HepG2 (cell line): Measurements from ENCODE around the gene SLC35F6. TPM values are rescaled to one million over a fixed set of nuclear protein-coding genes. Genes with fewer than 3 reads are reported as not detected.
A peak's percentile ranks its signal among the peaks of the same experiment; 100 is the strongest.
"Not testable (repeated sequence)": the region's sequence is repeated elsewhere in the genome, so short reads cannot be mapped to it uniquely, and the experiment has no call there.

Source experiments
- ATAC-seq: fragments of 200-7000 bp; cut with Tn5 transposase; 3 replicates; pipeline ENCODE4 v1.9.1; 2020; ENCODE audit warnings: mild to moderate bottlenecking, moderate library complexity
- BruUV-seq: library from RNA; stranded (reverse); fragments of 400-500 nt; replicated peaks from 2 replicates; lab custom pipeline; 2021; lab: Mats Ljungman, UMichigan
- CTCF ChIA-PET: fragments of 300-600 bp; formaldehyde crosslinking; extraction: SDS; loops from one replicate; lab custom pipeline; 2021; ENCODE audit warnings: low total read pairs, inconsistent platforms, low intra/inter-chr PET ratio; lab: Yijun Ruan, JAX
- POLR2A ChIA-PET: fragments of 350-600 bp; sonication (Branson Sonifier 250); formaldehyde crosslinking; loops from one replicate; lab custom pipeline; 2020; ENCODE audit warnings: antibody characterized with exemption, inconsistent platforms; lab: Yijun Ruan, JAX
- DNase-seq: peaks from one replicate; pipeline ENCODE4 v3.0.0-alpha.2; 2015; ENCODE audit warnings: low spot score
- FAIRE-seq: peaks from 3 replicates; lab custom pipeline; 2011; peaks lifted over from hg19 to GRCh38; lab: Jason Lieb, UNC
- H2AFZ ChIP-seq: one replicate; pipeline ENCODE4 v1.6.1; 2011; ENCODE audit warnings: low read length, inconsistent platforms
- H3K27ac ChIP-seq: fragments of 300-600 bp; 3 replicates; pipeline ENCODE4 v1.8.0; 2011; ENCODE audit warnings: mixed run types, mild to moderate bottlenecking, mixed read lengths, low read length, inconsistent platforms; ENCODE audit not compliant: insufficient read depth; ENCODE audit errors: extremely low read length
- H3K27me3 ChIP-seq, 2 experiments: fragments of 200-600 bp in 1 of 2; 2 replicates in 1 of 2; 3 replicates in 1 of 2; pipeline versions ENCODE4 v1.6.0 to v1.8.0; 2011; ENCODE audit warnings: low read length in 2 of 2, mild to moderate bottlenecking in 2 of 2, moderate library complexity in 2 of 2, inconsistent platforms in 1 of 2; ENCODE audit not compliant: insufficient read depth in 2 of 2, control insufficient read depth in 1 of 2
- H3K36me3 ChIP-seq, 2 experiments: fragments of 200-600 bp in 1 of 2; replicated peaks in 1 of 2; 2 replicates in 1 of 2; 3 replicates in 1 of 2; pipeline versions ENCODE4 v1.5.1 to v1.8.0; 2011; ENCODE audit warnings: low read length in 2 of 2, inconsistent platforms in 1 of 2; ENCODE audit not compliant: insufficient read depth in 2 of 2, control insufficient read depth in 1 of 2
- H3K4me1 ChIP-seq: 2 replicates; pipeline ENCODE4 v1.5.1; 2012; ENCODE audit warnings: low read length, inconsistent platforms; ENCODE audit not compliant: insufficient read depth
- H3K4me2 ChIP-seq: 2 replicates; pipeline ENCODE4 v1.6.0; 2011; ENCODE audit warnings: low read depth, low read length, inconsistent platforms
- H3K4me3 ChIP-seq, 3 experiments: fragments of 200-600 bp in 1 of 3; sonication (generic), shearing (Covaris generic) in 1 of 3; replicated peaks in 1 of 3; 2 replicates each; pipeline ENCODE4 v1.5.1; 2011 to 2016; ENCODE audit warnings: low read length in 3 of 3, inconsistent platforms in 2 of 3, low read depth in 2 of 3, mild to moderate bottlenecking in 2 of 3, control low read depth in 1 of 3, mixed read lengths in 1 of 3; ENCODE audit not compliant: insufficient read depth in 1 of 3
- H3K79me2 ChIP-seq: one replicate; pipeline ENCODE4 v1.6.1; 2011; ENCODE audit warnings: low read length, inconsistent platforms; ENCODE audit not compliant: insufficient read depth
- H3K9ac ChIP-seq: 2 replicates; pipeline ENCODE4 v1.6.0; 2011; ENCODE audit warnings: mild to moderate bottlenecking, low read depth, low read length, inconsistent platforms; ENCODE audit not compliant: insufficient read depth
- H3K9me3 ChIP-seq: 2 replicates; pipeline ENCODE4 v1.5.1; 2012; ENCODE audit warnings: mild to moderate bottlenecking, low read length
- H4K20me1 ChIP-seq: 2 replicates; pipeline ENCODE4 v1.6.0; 2011; ENCODE audit warnings: inconsistent platforms, mild to moderate bottlenecking, low read length, moderate library complexity; ENCODE audit not compliant: insufficient read depth
- ATF3 ChIP-seq: sonication (generic); formaldehyde crosslinking; IDR thresholded peaks from 2 replicates; pipeline ENCODE4 v1.4.0; 2020; ENCODE audit warnings: missing genetic modification reagents
- GZF1 ChIP-seq: sonication (generic); formaldehyde crosslinking; IDR thresholded peaks from 2 replicates; pipeline ENCODE4 v1.5.1; 2020; ENCODE audit warnings: mild to moderate bottlenecking, missing genetic modification reagents
- POLR2G ChIP-seq: fragments of 200-400 bp; formaldehyde crosslinking; IDR thresholded peaks from 2 replicates; pipeline ENCODE4 v1.6.1; 2018; ENCODE audit warnings: mild to moderate bottlenecking, low read depth, low read length, moderate library complexity
- SOX13 ChIP-seq, 3 experiments: fragments of 450-650 bp in 1 of 3; sonication (generic) in 1 of 3; formaldehyde crosslinking in 1 of 3; IDR thresholded peaks in 2 of 3; conservative IDR thresholded peaks in 1 of 3; 2 replicates each; pipeline versions ENCODE4 v1.5.0 to v1.6.1; 2016 to 2020; ENCODE audit warnings: antibody characterized with exemption in 1 of 3, mild to moderate bottlenecking in 1 of 3, missing compliant biosample characterization in 1 of 3, missing genetic modification reagents in 1 of 3, moderate library complexity in 1 of 3
- WGBS: methylation state at CpG from one replicate; pipeline ENCODE4 v1.1.6; 2017; ENCODE audit warnings: low lambda C conversion rate; 5-methylcytosine and 5-hydroxymethylcytosine counted together
- in situ Hi-C: cut with HindIII; loops from 2 replicates; pipeline ENCODE4 v1.10.0; 2017; ENCODE audit warnings: low pct_unique_long_range_greater_than_20kb; ENCODE audit not compliant: extremely low pct_ligation_motif_present
- intact Hi-C: fragments of 100-400 bp; cut with micrococcal nuclease; formaldehyde crosslinking; loops from one replicate; pipeline ENCODE4 v1.10.0; 2022; ENCODE audit not compliant: unreplicated experiment
- polyA plus RNA-seq, 8 experiments: library from polyadenylated mRNA; depleted of rRNA in 3 of 8; stranded (reverse) in 7 of 8; unstranded in 1 of 8; fragments of >200 nt; fragmentation: Illumina TruSeq in 4 of 8; extraction: Trizol in 4 of 8; gene quantifications; 2 replicates each; pipeline versions ENCODE4 v1.2.1 to v1.2.3, GENCODE V29; 2011 to 2016; ENCODE audit warnings: low read depth in 4 of 8, missing spikeins in 1 of 8, mixed read lengths in 1 of 8; ENCODE audit not compliant: insufficient read depth in 1 of 8
- total RNA-seq, 5 experiments: library from RNA; depleted of rRNA; stranded (reverse); fragments of >200 nt; fragmentation: Illumina TruSeq; extraction: Trizol; gene quantifications; 2 replicates each; pipeline ENCODE4 v1.2.3, GENCODE V29; 2016; ENCODE audit warnings: low read depth in 1 of 5
- TF ChIP-seq, protein P1 (sequence below): IDR thresholded peaks from 2 replicates; pipeline ENCODE4 v1.6.1; 2016; ENCODE audit warnings: mild to moderate bottlenecking
- TF ChIP-seq, protein P2 (sequence below): sonication (generic); formaldehyde crosslinking; IDR thresholded peaks from 2 replicates; pipeline ENCODE4 v1.4.0; 2020; ENCODE audit warnings: missing genetic modification reagents

Gene SLC35F6
- total and polyA plus RNA-seq, 2 of the 13 experiments (the other 11 are each of a cell fraction or from before 2014, with no cell fraction given) = 15.2 to 21.2 TPM

DNA sequence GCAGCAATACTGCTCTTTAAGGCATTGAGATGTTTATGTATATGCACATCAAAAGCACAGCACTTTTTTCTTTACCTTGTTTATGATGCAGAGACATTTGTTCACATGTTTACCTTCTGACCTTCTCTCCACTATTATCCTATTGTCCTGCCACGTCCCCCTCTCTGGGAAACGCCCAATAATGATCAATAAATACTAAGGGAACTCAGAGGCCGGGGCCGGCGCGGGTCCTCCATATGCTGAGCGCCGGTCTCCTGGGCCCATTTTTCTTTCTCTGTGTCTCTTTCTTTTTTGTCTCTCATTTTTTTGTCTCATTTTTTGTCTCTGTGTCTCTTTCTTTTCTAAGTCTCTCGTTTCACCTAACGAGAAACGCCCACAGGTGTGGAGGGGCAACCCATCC is 13.6 kb upstream of the SLC35F6 start:
- H3K27ac ChIP-seq; H4K20me1 ChIP-seq; POLR2A ChIA-PET; DNase-seq; H3K9ac ChIP-seq; CTCF ChIA-PET; H3K79me2 ChIP-seq; intact Hi-C loops; ATAC-seq; H3K36me3 ChIP-seq; H3K27me3 ChIP-seq; H2AFZ ChIP-seq; FAIRE-seq; BruUV-seq; in situ Hi-C loops; TF ChIP-seq SOX13 (IDR thresholded peaks at IDR 0.05): not testable (repeated sequence)
- WGBS = 67% methylated on average over 11 of the region's 11 CpGs
- Histone ChIP-seq H3K4me1 (peaks cover 24% of the 10 kb centered on the region), H3K4me2 (0 out of 2 replicates have a peak overlapping the region, but pooled peaks have one; percentile 20)
- TF ChIP-seq SOX13 (CRISPR knock-in tag; conservative IDR thresholded peaks at IDR 0.05 in 1 of 2, IDR thresholded peaks at IDR 0.05 in 1 of 2) = 0 out of 4 replicates have a peak, but pooled peaks of 1 of the 2 experiments have one; percentile 17
- TF ChIP-seq, all 625 proteins: peak for 1; not testable (repeated sequence) for 624
- H3K9me3 ChIP-seq, H3K4me3 ChIP-seq: not testable (repeated sequence)

DNA sequence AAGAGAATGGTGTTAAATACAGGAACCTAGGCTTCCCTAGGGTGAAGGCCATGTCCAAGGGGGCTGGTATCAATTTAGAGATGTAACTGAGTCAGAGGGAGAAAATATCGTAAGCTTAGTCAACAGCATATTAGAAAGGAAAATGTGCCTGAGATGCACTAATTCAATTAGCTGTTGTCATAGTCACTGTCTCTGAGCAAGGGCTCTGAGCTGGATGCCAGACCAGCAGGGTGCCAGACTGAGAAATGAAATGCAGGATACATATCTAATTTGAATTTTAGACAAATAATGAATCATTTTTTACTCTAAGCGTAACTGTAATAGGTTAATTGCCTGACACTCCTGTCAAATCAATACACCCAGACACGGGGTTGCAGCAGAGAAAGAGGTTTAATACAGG is 11.4 kb upstream of the SLC35F6 start:
- Histone ChIP-seq H4K20me1 (no peaks in the 10 kb centered on the region), H3K27me3 (peaks cover 0 to 2% of the 10 kb centered on the region in 2 experiments; a peak in 1 of 5 replicates), H3K4me3 (no peak overlapping the region), H3K4me2 (no peak overlapping the region), H3K36me3 (no peaks in the 10 kb centered on the region), H3K27ac (no peak overlapping the region), H3K4me1 (peaks cover 40% of the 10 kb centered on the region), H3K79me2 (no peaks in the 10 kb centered on the region), H3K9ac (no peak overlapping the region), H2AFZ (no peak overlapping the region), H3K9me3 (peaks cover 4% of the 10 kb centered on the region; the same call in 1 of the 2 replicates)
- TF ChIP-seq, protein P1, sequence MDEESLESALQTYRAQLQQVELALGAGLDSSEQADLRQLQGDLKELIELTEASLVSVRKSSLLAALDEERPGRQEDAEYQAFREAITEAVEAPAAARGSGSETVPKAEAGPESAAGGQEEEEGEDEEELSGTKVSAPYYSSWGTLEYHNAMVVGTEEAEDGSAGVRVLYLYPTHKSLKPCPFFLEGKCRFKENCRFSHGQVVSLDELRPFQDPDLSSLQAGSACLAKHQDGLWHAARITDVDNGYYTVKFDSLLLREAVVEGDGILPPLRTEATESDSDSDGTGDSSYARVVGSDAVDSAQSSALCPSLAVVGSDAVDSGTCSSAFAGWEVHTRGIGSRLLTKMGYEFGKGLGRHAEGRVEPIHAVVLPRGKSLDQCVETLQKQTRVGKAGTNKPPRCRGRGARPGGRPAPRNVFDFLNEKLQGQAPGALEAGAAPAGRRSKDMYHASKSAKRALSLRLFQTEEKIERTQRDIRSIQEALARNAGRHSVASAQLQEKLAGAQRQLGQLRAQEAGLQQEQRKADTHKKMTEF (CRISPR knock-in tag) = no peak
- no peak for TF ChIP-seq ATF3 (CRISPR knock-in tag)
- TF ChIP-seq GZF1 = no peak
- TF ChIP-seq, protein P2, sequence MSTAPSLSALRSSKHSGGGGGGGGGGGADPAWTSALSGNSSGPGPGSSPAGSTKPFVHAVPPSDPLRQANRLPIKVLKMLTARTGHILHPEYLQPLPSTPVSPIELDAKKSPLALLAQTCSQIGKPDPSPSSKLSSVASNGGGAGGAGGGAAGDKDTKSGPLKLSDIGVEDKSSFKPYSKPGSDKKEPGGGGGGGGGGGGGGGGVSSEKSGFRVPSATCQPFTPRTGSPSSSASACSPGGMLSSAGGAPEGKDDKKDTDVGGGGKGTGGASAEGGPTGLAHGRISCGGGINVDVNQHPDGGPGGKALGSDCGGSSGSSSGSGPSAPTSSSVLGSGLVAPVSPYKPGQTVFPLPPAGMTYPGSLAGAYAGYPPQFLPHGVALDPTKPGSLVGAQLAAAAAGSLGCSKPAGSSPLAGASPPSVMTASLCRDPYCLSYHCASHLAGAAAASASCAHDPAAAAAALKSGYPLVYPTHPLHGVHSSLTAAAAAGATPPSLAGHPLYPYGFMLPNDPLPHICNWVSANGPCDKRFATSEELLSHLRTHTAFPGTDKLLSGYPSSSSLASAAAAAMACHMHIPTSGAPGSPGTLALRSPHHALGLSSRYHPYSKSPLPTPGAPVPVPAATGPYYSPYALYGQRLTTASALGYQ = no peak
- no peak for TF ChIP-seq POLR2G
- ATAC-seq = no peak
- intact Hi-C loops = no loop called here
- CTCF ChIA-PET = no interaction called here
- POLR2A ChIA-PET = no interaction called here
- BruUV-seq = no TSS peak
- in situ Hi-C loops = no loop called here
- DNase-seq = no peak
- WGBS = 68% methylated on average over 3 of the region's 3 CpGs
- no peak for FAIRE-seq
